ENCODE results near the gene GLCE. TPM values are rescaled to one million over a fixed set of nuclear protein-coding genes. Genes with fewer than 3 reads are reported as not detected.

GLCE gene
- polyA plus RNA-seq (2011; rRNA removed): 35.7 and 48.1 TPM in 2 replicates
- polyA minus RNA-seq (2011; rRNA and poly(A)+ RNA removed): 22.9 and 42.1 TPM in 2 replicates

- TF ChIP-seq, protein P1, sequence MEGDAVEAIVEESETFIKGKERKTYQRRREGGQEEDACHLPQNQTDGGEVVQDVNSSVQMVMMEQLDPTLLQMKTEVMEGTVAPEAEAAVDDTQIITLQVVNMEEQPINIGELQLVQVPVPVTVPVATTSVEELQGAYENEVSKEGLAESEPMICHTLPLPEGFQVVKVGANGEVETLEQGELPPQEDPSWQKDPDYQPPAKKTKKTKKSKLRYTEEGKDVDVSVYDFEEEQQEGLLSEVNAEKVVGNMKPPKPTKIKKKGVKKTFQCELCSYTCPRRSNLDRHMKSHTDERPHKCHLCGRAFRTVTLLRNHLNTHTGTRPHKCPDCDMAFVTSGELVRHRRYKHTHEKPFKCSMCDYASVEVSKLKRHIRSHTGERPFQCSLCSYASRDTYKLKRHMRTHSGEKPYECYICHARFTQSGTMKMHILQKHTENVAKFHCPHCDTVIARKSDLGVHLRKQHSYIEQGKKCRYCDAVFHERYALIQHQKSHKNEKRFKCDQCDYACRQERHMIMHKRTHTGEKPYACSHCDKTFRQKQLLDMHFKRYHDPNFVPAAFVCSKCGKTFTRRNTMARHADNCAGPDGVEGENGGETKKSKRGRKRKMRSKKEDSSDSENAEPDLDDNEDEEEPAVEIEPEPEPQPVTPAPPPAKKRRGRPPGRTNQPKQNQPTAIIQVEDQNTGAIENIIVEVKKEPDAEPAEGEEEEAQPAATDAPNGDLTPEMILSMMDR (IDR thresholded peaks at IDR 0.05; ENCODE audit: low read depth, low read length): no peak
These were observed at the start of gene GLCE for GRCh38 chr15:69160141-69160993. Gene GLCE, plus strand, starts transcription at chr15:69160635. Its CDS starts 95,172 bp downstream, at chr15:69255807.

DNA sequence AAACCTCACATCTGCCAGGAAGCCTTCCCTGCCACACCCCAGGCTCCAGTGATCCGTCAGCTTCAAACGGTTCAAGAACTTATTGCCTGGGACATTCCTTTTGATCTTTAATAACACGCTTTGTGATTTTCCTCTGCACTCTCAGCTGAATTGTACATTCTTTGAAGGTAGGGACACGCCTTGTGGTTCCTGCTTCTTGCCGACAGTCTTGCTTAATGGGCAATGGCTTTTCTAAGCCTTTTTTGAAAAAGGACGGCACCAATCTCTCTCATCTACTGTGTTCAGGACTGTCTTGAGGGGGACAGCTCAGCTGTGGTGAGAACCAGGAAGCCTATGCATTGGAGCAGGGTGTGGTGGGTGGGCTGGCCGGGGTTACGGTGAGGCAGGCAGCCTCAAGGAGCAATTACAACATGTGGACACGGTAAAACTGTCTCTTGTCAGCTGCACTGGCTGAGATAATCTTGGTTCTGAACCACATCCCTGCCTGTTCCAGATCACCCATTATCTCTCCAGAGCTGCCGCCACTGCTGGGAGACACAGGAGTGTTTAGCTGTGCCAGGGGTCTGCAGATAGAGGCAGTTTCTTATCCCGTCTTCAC lies 46.0 kb upstream of the GLCE start:
- Histone ChIP-seq H3K4me3 (ENCODE audit: low read depth, low read length) (no peak overlapping the region), H3K27ac (ENCODE audit: low read depth, low read length) (no peak overlapping the region), H3K27me3 (ENCODE audit: control insufficient read depth, insufficient read depth, low read length) (peaks cover 59% of the 10 kb centered on the region), H3K9me3 (ENCODE audit: control insufficient read depth, insufficient read depth, low read length) (no peaks in the 10 kb centered on the region)
- TF ChIP-seq, protein P1 (IDR thresholded peaks at IDR 0.05; ENCODE audit: low read depth, low read length): no peak
- ChIA-PET CTCF (no interaction called here), POLR2A (no interaction called here)
- DNase-seq (ENCODE audit: low read depth, low spot score): no peak

More at GRCh38 chr15:69160141-69160993, at the start of gene GLCE:
- Histone ChIP-seq H3K4me3 (ENCODE audit: low read depth, low read length) (peak within 1 kb of the TSS; percentile 84), H3K27ac (ENCODE audit: low read depth, low read length) (peak within 1 kb of the TSS; percentile 77), H3K9me3 (ENCODE audit: control insufficient read depth, insufficient read depth, low read length) (no peaks in the 10 kb centered on the region; the same call in 1 of the 2 replicates), H3K27me3 (ENCODE audit: control insufficient read depth, insufficient read depth, low read length) (no peaks in the 10 kb centered on the region)
- peak; percentile 91 for DNase-seq (ENCODE audit: low read depth, low spot score)
- ChIA-PET POLR2A (interaction anchor here (0.6 to 1.3 kb wide), 12 partner anchors 15 to 302 kb away, joined by 3 to 6 read pairs (median 4); partner anchors contain the start of gene KIF23), CTCF (interaction anchor here (0.7 to 2.7 kb wide), 5 partner anchors 11 to 234 kb away, joined by 3 to 11 read pairs (median 7); no protein-coding TSS in a partner anchor)

- TF ChIP-seq, protein P1 (IDR thresholded peaks at IDR 0.05; ENCODE audit: low read depth, low read length): no peak
- Histone ChIP-seq H3K4me3 (ENCODE audit: low read depth, low read length) (no peak overlapping the region), H3K9me3 (ENCODE audit: control insufficient read depth, insufficient read depth, low read length) (no peaks in the 10 kb centered on the region), H3K27me3 (ENCODE audit: control insufficient read depth, insufficient read depth, low read length) (peaks cover 63% of the 10 kb centered on the region), H3K27ac (ENCODE audit: low read depth, low read length) (no peak overlapping the region)
- ChIA-PET POLR2A (no interaction called here), CTCF (no interaction called here)
- no peak for DNase-seq (ENCODE audit: low read depth, low spot score)
These were observed 45.4 kb upstream of the GLCE start for GRCh38 chr15:69115031-69115430.

DNA sequence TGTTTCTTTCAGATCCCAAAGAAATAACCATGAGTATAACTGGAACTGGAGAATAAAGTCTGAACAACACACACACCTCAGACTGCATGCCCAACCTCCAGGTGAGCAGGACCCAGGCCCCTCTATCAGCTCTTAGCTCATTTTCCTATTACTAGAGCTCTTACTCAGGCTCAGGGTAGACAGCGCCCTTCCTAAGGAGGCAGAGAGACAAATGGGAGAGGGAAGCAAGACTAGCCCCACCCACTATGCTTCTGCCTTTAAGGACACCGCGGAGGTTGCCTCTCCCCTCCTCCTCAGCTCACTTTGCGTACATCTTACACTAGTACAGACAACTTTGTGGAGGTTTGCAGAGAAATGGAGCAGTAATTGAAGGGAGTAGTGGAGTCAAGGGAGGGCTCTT lies 44.0 kb upstream of the GLCE start:
- H3K4me3 ChIP-seq (ENCODE audit: low read depth, low read length): no peak overlapping the region
- peaks cover 70% of the 10 kb centered on the region for H3K27me3 ChIP-seq (ENCODE audit: control insufficient read depth, insufficient read depth, low read length)
- ChIA-PET CTCF (no interaction called here), POLR2A (no interaction called here)
- H3K9me3 ChIP-seq (ENCODE audit: control insufficient read depth, insufficient read depth, low read length): no peaks in the 10 kb centered on the region
- H3K27ac ChIP-seq (ENCODE audit: low read depth, low read length): no peak overlapping the region
- DNase-seq (ENCODE audit: low read depth, low spot score): no peak
- TF ChIP-seq, protein P1 (IDR thresholded peaks at IDR 0.05; ENCODE audit: low read depth, low read length): no peak

- H3K4me3 ChIP-seq (ENCODE audit: low read depth, low read length): no peak overlapping the region
- peaks cover 67% of the 10 kb centered on the region for H3K27me3 ChIP-seq (ENCODE audit: control insufficient read depth, insufficient read depth, low read length)
- ChIA-PET CTCF (no interaction called here), POLR2A (no interaction called here)
- TF ChIP-seq, protein P1 (IDR thresholded peaks at IDR 0.05; ENCODE audit: low read depth, low read length): no peak
- no peak for DNase-seq (ENCODE audit: low read depth, low spot score)
- H3K27ac ChIP-seq (ENCODE audit: low read depth, low read length): no peak overlapping the region
- H3K9me3 ChIP-seq (ENCODE audit: control insufficient read depth, insufficient read depth, low read length): no peaks in the 10 kb centered on the region
These were observed 43.0 kb upstream of the GLCE start for GRCh38 chr15:69117431-69117871.

Data from AG04450 (cell line).